ENCODE data around the gene SLC25A5. TPM values are rescaled to one million over a fixed set of nuclear protein-coding genes. Genes with fewer than 3 reads are reported as not detected.
"Not testable (repeated sequence)": the region's sequence is repeated elsewhere in the genome, so short reads cannot be mapped to it uniquely, and the experiment has no call there.

The SLC25A5 gene
- total and polyA plus RNA-seq, 4 donors: 103 to 392 (median 144) TPM

- Histone ChIP-seq H3K27ac (ENCODE audit: low read depth in 1 of 2, low read length in 2 of 2) (no peak overlapping the region), H3K4me3 (ENCODE audit: low read length in 2 of 2) (no peak overlapping the region), H3K36me3 (ENCODE audit: control insufficient read depth in 1 of 2, insufficient read depth in 2 of 2, low read length in 1 of 2) (no peaks in the 10 kb centered on the region), H3K9me3 (ENCODE audit: control insufficient read depth, low read length) (no peaks in the 10 kb centered on the region), H3K4me1 (ENCODE audit: control insufficient read depth in 1 of 2, insufficient read depth in 2 of 2, low read length in 2 of 2) (no peaks in the 10 kb centered on the region), H3K27me3 (ENCODE audit: control insufficient read depth in 1 of 2, insufficient read depth in 2 of 2, low read length in 1 of 2) (no peaks in the 10 kb centered on the region)
- ATAC-seq (ENCODE audit: low FRiP score): no peak
- DNase-seq: peak in 1 of 2 donors; percentile 24
- 53 to 55% methylated on average over 10 of the region's 10 CpGs for WGBS, 2 donors
- intact Hi-C loops (cut with DNase I): no loop called here
Measured at GRCh38 chrX:119482041-119482440, 13.8 kb downstream of the SLC25A5 start.

GRCh38 chrX:119482481-119483480 lies 14.5 kb downstream of the SLC25A5 start:
- no peak overlapping the region for H3K4me3 ChIP-seq (ENCODE audit: low read length in 2 of 2)
- ATAC-seq (ENCODE audit: low FRiP score) (peak; percentile 83), DNase-seq (peak; percentile 77 to 87)
- intact Hi-C loops (cut with DNase I): no loop called here
- no peaks in the 10 kb centered on the region for H3K4me1 ChIP-seq (ENCODE audit: control insufficient read depth in 1 of 2, insufficient read depth in 2 of 2, low read length in 2 of 2)
- no peaks in the 10 kb centered on the region for H3K36me3 ChIP-seq (ENCODE audit: control insufficient read depth in 1 of 2, insufficient read depth in 2 of 2, low read length in 1 of 2)
- H3K27ac ChIP-seq (ENCODE audit: low read depth in 1 of 2, low read length in 2 of 2): no peak overlapping the region
- no peaks in the 10 kb centered on the region for H3K9me3 ChIP-seq (ENCODE audit: control insufficient read depth, low read length)
- 9 to 31% methylated on average over 48 of the region's 48 CpGs for WGBS, 2 donors
- no peaks in the 10 kb centered on the region for H3K27me3 ChIP-seq (ENCODE audit: control insufficient read depth in 1 of 2, insufficient read depth in 2 of 2, low read length in 1 of 2)

- H3K27me3 ChIP-seq (ENCODE audit: control insufficient read depth in 1 of 2, insufficient read depth in 2 of 2, low read length in 1 of 2): no peaks in the 10 kb centered on the region
- H3K4me1 ChIP-seq (ENCODE audit: control insufficient read depth in 1 of 2, insufficient read depth in 2 of 2, low read length in 2 of 2): no peaks in the 10 kb centered on the region
- H3K4me3 ChIP-seq (ENCODE audit: low read length in 2 of 2): no peak overlapping the region
- 70 to 77% methylated on average over 11 of the region's 11 CpGs for WGBS, 2 donors
- intact Hi-C loops (cut with DNase I): no loop called here
- H3K36me3 ChIP-seq (ENCODE audit: control insufficient read depth in 1 of 2, insufficient read depth in 2 of 2, low read length in 1 of 2): no peaks in the 10 kb centered on the region
- H3K9me3 ChIP-seq (ENCODE audit: control insufficient read depth, low read length): no peaks in the 10 kb centered on the region
- H3K27ac ChIP-seq (ENCODE audit: low read depth in 1 of 2, low read length in 2 of 2): no peak overlapping the region
- ATAC-seq (ENCODE audit: low FRiP score) (no peak), DNase-seq (peak in 1 of 2 donors; percentile 36)
Measured at GRCh38 chrX:119486745-119487144, 18.5 kb downstream of the SLC25A5 start.

DNA sequence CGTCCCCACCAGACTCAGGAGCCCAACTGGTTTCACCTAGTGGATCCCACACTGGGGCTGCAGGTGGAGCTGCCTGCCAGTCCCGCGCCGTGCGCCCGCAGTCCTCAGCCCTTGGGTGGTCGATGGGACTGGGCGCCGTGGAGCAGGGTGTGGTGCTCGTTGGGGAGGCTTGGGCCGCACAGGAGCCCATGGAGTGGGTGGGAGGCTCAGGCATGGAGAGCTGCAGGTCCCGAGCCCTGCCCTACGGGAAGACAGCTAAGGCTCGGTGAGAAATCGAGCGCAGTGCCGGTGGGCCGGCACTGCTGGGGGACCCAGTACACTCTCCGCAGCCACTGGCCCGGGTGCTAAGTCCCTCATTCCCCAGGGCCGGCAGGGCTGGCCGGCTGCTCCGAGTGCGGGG lies 19.5 kb downstream of the SLC25A5 start:
- not testable (repeated sequence) for H3K9me3 ChIP-seq (ENCODE audit: control insufficient read depth, low read length); ATAC-seq (ENCODE audit: low FRiP score); H3K4me1 ChIP-seq (ENCODE audit: control insufficient read depth in 1 of 2, insufficient read depth in 2 of 2, low read length in 2 of 2); H3K4me3 ChIP-seq (ENCODE audit: low read length in 2 of 2); H3K27me3 ChIP-seq (ENCODE audit: control insufficient read depth in 1 of 2, insufficient read depth in 2 of 2, low read length in 1 of 2); H3K27ac ChIP-seq (ENCODE audit: low read depth in 1 of 2, low read length in 2 of 2); H3K36me3 ChIP-seq (ENCODE audit: control insufficient read depth in 1 of 2, insufficient read depth in 2 of 2, low read length in 1 of 2)
- peak in 1 of 2 donors; percentile 59 for DNase-seq
- WGBS, 2 donors: 92 to 93% methylated on average over 24 of the region's 24 CpGs
- intact Hi-C loops (cut with DNase I): loop anchor here (2.0 kb wide), 1 partner anchor 25 kb away; no protein-coding TSS in a partner anchor

- H3K4me1 ChIP-seq (ENCODE audit: control insufficient read depth in 1 of 2, insufficient read depth in 2 of 2, low read length in 2 of 2): no peaks in the 10 kb centered on the region
- DNase-seq: peak; percentile 67 to 76
- no peak overlapping the region for H3K4me3 ChIP-seq (ENCODE audit: low read length in 2 of 2)
- no peaks in the 10 kb centered on the region for H3K9me3 ChIP-seq (ENCODE audit: control insufficient read depth, low read length)
- no peak for ATAC-seq (ENCODE audit: low FRiP score)
- H3K36me3 ChIP-seq (ENCODE audit: control insufficient read depth in 1 of 2, insufficient read depth in 2 of 2, low read length in 1 of 2): no peaks in the 10 kb centered on the region
- H3K27ac ChIP-seq (ENCODE audit: low read depth in 1 of 2, low read length in 2 of 2): no peak overlapping the region
- WGBS, 2 donors: 5 to 20% methylated on average over 8 of the region's 8 CpGs
- no peaks in the 10 kb centered on the region for H3K27me3 ChIP-seq (ENCODE audit: control insufficient read depth in 1 of 2, insufficient read depth in 2 of 2, low read length in 1 of 2)
- intact Hi-C loops (cut with DNase I): loop anchor here (2.0 kb wide), 1 partner anchor 24 kb away; no protein-coding TSS in a partner anchor
Measured at GRCh38 chrX:119488749-119489148, 20.5 kb downstream of the SLC25A5 start.

GRCh38 chrX:119489212-119490074 lies 21.2 kb downstream of the SLC25A5 start:
- DNase-seq (no peak), ATAC-seq (ENCODE audit: low FRiP score) (no peak)
- H3K4me1 ChIP-seq (ENCODE audit: control insufficient read depth in 1 of 2, insufficient read depth in 2 of 2, low read length in 2 of 2): no peaks in the 10 kb centered on the region
- H3K36me3 ChIP-seq (ENCODE audit: control insufficient read depth in 1 of 2, insufficient read depth in 2 of 2, low read length in 1 of 2): no peaks in the 10 kb centered on the region
- no peak overlapping the region for H3K4me3 ChIP-seq (ENCODE audit: low read length in 2 of 2)
- WGBS, 2 donors: 84% methylated on average over 13 of the region's 13 CpGs
- intact Hi-C loops (cut with DNase I): loop anchor here (2.0 kb wide), 1 partner anchor 23 kb away; no protein-coding TSS in a partner anchor
- H3K27ac ChIP-seq (ENCODE audit: low read depth in 1 of 2, low read length in 2 of 2): no peak overlapping the region
- H3K9me3 ChIP-seq (ENCODE audit: control insufficient read depth, low read length): no peaks in the 10 kb centered on the region
- no peaks in the 10 kb centered on the region for H3K27me3 ChIP-seq (ENCODE audit: control insufficient read depth in 1 of 2, insufficient read depth in 2 of 2, low read length in 1 of 2)

DNA sequence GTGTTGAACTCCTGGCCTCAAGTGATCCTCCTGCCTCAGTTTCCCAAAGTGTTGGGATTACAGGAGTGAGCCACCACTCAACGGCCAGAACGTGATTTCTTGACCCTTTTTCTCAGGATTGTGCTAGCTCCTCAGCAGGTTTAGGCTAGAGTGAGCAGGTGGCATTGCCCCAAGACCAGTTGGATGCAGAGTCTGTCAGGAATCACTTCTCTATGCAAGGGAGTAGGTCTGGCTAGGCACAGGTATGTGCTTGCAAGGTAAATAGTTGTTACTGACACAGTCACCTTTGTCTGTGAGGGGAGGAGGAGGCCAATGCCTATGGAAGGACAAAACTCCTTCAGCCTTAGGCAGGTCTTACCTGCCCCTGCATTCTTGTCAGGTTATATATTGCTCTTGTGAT lies 24.2 kb downstream of the SLC25A5 start:
- no peaks in the 10 kb centered on the region for H3K36me3 ChIP-seq (ENCODE audit: control insufficient read depth in 1 of 2, insufficient read depth in 2 of 2, low read length in 1 of 2)
- H3K27ac ChIP-seq (ENCODE audit: low read depth in 1 of 2, low read length in 2 of 2): no peak overlapping the region
- H3K4me3 ChIP-seq (ENCODE audit: low read length in 2 of 2): no peak overlapping the region
- WGBS, 2 donors: 72 to 96% methylated on average over 2 of the region's 2 CpGs
- H3K9me3 ChIP-seq (ENCODE audit: control insufficient read depth, low read length): no peaks in the 10 kb centered on the region
- intact Hi-C loops (cut with DNase I): no loop called here
- DNase-seq (no peak), ATAC-seq (ENCODE audit: low FRiP score) (no peak)
- H3K4me1 ChIP-seq (ENCODE audit: control insufficient read depth in 1 of 2, insufficient read depth in 2 of 2, low read length in 2 of 2): no peaks in the 10 kb centered on the region
- H3K27me3 ChIP-seq (ENCODE audit: control insufficient read depth in 1 of 2, insufficient read depth in 2 of 2, low read length in 1 of 2): no peaks in the 10 kb centered on the region

DNA sequence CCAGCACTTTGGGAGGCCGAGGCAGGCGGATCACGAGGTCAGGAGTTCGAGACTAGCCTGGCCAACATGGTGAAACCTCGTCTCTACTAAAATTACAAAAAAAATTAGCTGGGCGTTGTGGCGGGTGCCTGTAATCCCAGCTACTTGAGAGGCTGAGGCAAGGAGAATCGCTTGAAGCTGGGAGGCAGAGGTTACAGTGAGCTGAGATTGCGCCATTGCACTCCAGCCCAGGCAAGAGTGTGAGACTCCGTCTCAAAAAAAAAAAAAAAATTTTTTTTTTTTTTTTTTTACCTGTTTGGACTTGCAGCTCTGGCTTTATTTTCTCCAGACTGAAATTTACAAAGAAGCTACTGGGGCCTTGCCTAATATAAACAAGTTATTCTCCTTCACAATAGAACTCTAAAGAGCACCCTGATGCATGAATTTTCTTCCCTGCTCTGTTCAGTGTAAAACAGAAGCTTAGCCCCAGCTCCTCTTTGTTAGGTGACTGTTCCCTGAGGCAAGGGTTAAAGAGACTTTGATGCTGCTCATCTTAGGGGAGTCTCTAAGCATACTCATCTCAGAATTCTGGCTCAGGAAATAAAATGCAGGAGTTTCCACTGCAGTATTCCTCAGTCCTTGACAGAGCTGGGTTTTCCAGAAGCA lies 25.7 kb downstream of the SLC25A5 start:
- H3K4me3 ChIP-seq (ENCODE audit: low read length in 2 of 2); ATAC-seq (ENCODE audit: low FRiP score); H3K9me3 ChIP-seq (ENCODE audit: control insufficient read depth, low read length); H3K27ac ChIP-seq (ENCODE audit: low read depth in 1 of 2, low read length in 2 of 2); intact Hi-C loops (cut with DNase I); DNase-seq; H3K36me3 ChIP-seq (ENCODE audit: control insufficient read depth in 1 of 2, insufficient read depth in 2 of 2, low read length in 1 of 2); H3K4me1 ChIP-seq (ENCODE audit: control insufficient read depth in 1 of 2, insufficient read depth in 2 of 2, low read length in 2 of 2); H3K27me3 ChIP-seq (ENCODE audit: control insufficient read depth in 1 of 2, insufficient read depth in 2 of 2, low read length in 1 of 2): not testable (repeated sequence)
- WGBS, 2 donors: 80 to 92% methylated on average over 10 of the region's 10 CpGs

Data from aorta (tissue), 5 donors.